ENCODE measurements around the gene SDHAF4.

- TF ChIP-seq POLR2A (IDR thresholded peaks at IDR 0.05) (no peak), CTCF (IDR thresholded peaks at IDR 0.05) (no peak)
Observed at GRCh38 chr6:70629929-70630328, 63.2 kb downstream of the SDHAF4 start.

Measured in body of pancreas (tissue), 4 donors.